Loucy (cell line): Measurements from ENCODE around the gene TNK1.
A peak's percentile ranks its signal among the peaks of the same experiment; 100 is the strongest.

Experiments used
- H2AFZ ChIP-seq: fragments of 200-600 bp; sonication (generic); 2 replicates; pipeline ENCODE4 v1.6.0; 2016; ENCODE audit warnings: antibody characterized with exemption, mild to moderate bottlenecking, low read length, moderate library complexity
- H3F3A ChIP-seq: fragments of 200-600 bp; 2 replicates; pipeline ENCODE4 v1.6.0; 2016; ENCODE audit warnings: antibody characterized with exemption, low read depth, mild to moderate bottlenecking
- H3K27me3 ChIP-seq: fragments of 200-600 bp; sonication (generic); 2 replicates; pipeline ENCODE4 v1.6.1; 2014; ENCODE audit warnings: low read length, mild to moderate bottlenecking; ENCODE audit not compliant: insufficient read depth, poor library complexity, severe bottlenecking
- H3K36me3 ChIP-seq: fragments of 200-600 bp; sonication (generic); 2 replicates; pipeline ENCODE4 v1.6.1; 2016; ENCODE audit warnings: low read length; ENCODE audit not compliant: insufficient read depth
- H3K4me1 ChIP-seq: fragments of 200-600 bp; sonication (generic); 2 replicates; pipeline ENCODE4 v1.5.1; 2014; ENCODE audit warnings: low read length, mild to moderate bottlenecking; ENCODE audit not compliant: insufficient read depth, poor library complexity, severe bottlenecking
- H3K4me2 ChIP-seq: fragments of 200-600 bp; sonication (generic); 2 replicates; pipeline ENCODE4 v1.6.0; 2014; ENCODE audit warnings: antibody characterized with exemption, low read length, low read depth, mild to moderate bottlenecking; ENCODE audit not compliant: poor library complexity, severe bottlenecking
- H3K4me3 ChIP-seq: fragments of 200-600 bp; sonication (generic); 2 replicates; pipeline ENCODE4 v1.5.1; 2014; ENCODE audit warnings: low read length, mild to moderate bottlenecking, mixed read lengths; ENCODE audit not compliant: poor library complexity, severe bottlenecking
- H3K79me2 ChIP-seq: fragments of 200-600 bp; sonication (generic); 2 replicates; pipeline ENCODE4 v1.6.1; 2014; ENCODE audit warnings: low read length; ENCODE audit not compliant: insufficient read depth
- H3K9ac ChIP-seq: fragments of 200-600 bp; sonication (generic); 2 replicates; pipeline ENCODE4 v1.6.0; 2014; ENCODE audit warnings: mild to moderate bottlenecking, low read depth, low read length, moderate library complexity; ENCODE audit not compliant: poor library complexity, severe bottlenecking
- H3K9me2 ChIP-seq: fragments of 200-600 bp; sonication (generic); replicated peaks from 2 replicates; pipeline ENCODE4 v1.6.1; 2016; ENCODE audit warnings: low read depth, low read length, mixed read lengths
- H3K9me3 ChIP-seq: fragments of 200-600 bp; sonication (generic); 2 replicates; pipeline ENCODE4 v1.6.1; 2014; ENCODE audit warnings: mild to moderate bottlenecking, antibody characterized with exemption, low read length, low read depth; ENCODE audit not compliant: insufficient read depth
- H4K20me1 ChIP-seq: fragments of 200-600 bp; sonication (generic); 2 replicates; pipeline ENCODE4 v1.6.0; 2014; ENCODE audit warnings: antibody characterized with exemption, low read length, mild to moderate bottlenecking; ENCODE audit not compliant: insufficient read depth, poor library complexity, severe bottlenecking
- EZH2phosphoT487 ChIP-seq: fragments of 200-600 bp; IDR thresholded peaks from 2 replicates; pipeline ENCODE4 v1.6.1; 2018; ENCODE audit warnings: antibody characterized with exemption, mild to moderate bottlenecking, moderate library complexity, borderline replicate concordance
- TF ChIP-seq, protein P1 (sequence below): fragments of 200-600 bp; sonication (generic); conservative IDR thresholded peaks from 2 replicates; pipeline ENCODE4 v1.5.1; 2014; ENCODE audit warnings: mild to moderate bottlenecking, antibody characterized with exemption, low read length

TNK1 gene

DNA sequence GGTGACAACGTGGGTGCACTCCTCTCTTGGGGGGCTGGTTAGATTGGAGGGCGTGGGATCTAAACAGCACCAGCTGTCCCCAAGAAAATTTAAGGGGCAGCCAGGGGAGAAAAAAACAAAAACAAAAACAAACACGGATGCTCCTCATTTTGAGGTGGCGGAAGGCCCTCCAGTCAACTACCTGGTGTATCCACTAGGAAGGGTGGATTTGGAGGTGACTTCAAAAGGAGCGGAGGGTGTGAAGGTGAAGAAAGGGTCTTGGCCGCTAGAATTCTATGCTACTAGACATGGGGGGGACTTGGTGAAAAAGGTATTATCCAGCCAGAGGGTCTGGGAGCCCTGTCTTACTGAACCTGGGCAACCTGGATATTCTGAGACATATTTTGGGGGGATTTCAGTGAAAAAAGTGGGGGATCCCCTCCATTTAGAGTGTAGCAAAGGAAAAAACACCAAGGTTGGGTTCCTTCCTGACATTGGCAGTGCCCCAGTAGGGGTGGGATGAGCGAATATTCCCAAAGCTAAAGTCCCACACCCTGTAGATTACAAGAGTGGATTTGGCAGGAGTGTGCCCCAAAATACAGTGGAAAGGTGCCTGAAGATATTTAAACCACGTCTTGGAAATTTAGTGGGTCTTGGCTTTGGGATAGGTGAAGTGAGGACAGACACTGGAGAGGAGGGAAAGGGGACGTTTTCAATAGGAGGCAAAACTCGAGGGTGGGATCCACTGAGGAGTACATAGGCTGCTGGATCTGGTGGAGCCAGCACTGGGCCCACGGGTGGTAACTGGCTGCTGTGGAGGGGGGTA lies 58.0 kb downstream of the TNK1 start:
- peaks cover 43% of the 10 kb centered on the region; the same call in 1 of the 2 replicates for H3K79me2 ChIP-seq
- H3K27me3 ChIP-seq: no peaks in the 10 kb centered on the region
- H3F3A ChIP-seq: no peaks in the 10 kb centered on the region; the same call in 1 of the 2 replicates
- peak overlapping the region; percentile 85 for H3K4me2 ChIP-seq
- H4K20me1 ChIP-seq: peaks cover 13% of the 10 kb centered on the region
- peaks cover 27% of the 10 kb centered on the region for H3K4me1 ChIP-seq
- no peaks in the 10 kb centered on the region for H3K36me3 ChIP-seq
- peak overlapping the region; percentile 94 for H3K4me3 ChIP-seq
- peak overlapping the region; percentile 45 for H3K9ac ChIP-seq
- TF ChIP-seq, protein P1, sequence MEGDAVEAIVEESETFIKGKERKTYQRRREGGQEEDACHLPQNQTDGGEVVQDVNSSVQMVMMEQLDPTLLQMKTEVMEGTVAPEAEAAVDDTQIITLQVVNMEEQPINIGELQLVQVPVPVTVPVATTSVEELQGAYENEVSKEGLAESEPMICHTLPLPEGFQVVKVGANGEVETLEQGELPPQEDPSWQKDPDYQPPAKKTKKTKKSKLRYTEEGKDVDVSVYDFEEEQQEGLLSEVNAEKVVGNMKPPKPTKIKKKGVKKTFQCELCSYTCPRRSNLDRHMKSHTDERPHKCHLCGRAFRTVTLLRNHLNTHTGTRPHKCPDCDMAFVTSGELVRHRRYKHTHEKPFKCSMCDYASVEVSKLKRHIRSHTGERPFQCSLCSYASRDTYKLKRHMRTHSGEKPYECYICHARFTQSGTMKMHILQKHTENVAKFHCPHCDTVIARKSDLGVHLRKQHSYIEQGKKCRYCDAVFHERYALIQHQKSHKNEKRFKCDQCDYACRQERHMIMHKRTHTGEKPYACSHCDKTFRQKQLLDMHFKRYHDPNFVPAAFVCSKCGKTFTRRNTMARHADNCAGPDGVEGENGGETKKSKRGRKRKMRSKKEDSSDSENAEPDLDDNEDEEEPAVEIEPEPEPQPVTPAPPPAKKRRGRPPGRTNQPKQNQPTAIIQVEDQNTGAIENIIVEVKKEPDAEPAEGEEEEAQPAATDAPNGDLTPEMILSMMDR: no peak
- no peak for TF ChIP-seq EZH2phosphoT487
- no peaks in the 10 kb centered on the region for H3K9me3 ChIP-seq
- no peaks in the 10 kb centered on the region for H3K9me2 ChIP-seq
- H2AFZ ChIP-seq: no peak overlapping the region
